NCI-H82 treated with DMSO at 0.1 percent for 48 hours (cell line): ENCODE results near the gene PRORP.
A peak's percentile ranks its signal among the peaks of the same experiment; 100 is the strongest.
"Not testable (repeated sequence)": the region's sequence is repeated elsewhere in the genome, so short reads cannot be mapped to it uniquely, and the experiment has no call there.

Experiments
- DNase-seq: peaks from one replicate; lab custom pipeline; 2025; ENCODE audit not compliant: unreplicated experiment; lab: John Stamatoyannopoulos, UW

The PRORP gene

GRCh38 chr14:35134329-35135123 is 12.2 kb downstream of the PRORP start:
- no peak for DNase-seq

GRCh38 chr14:35138585-35138984 is 16.2 kb downstream of the PRORP start:
- no peak for DNase-seq

GRCh38 chr14:35140718-35141581 is 18.6 kb downstream of the PRORP start:
- DNase-seq = no peak

GRCh38 chr14:35144029-35144428 is 21.7 kb downstream of the PRORP start:
- no peak for DNase-seq

- DNase-seq = no peak
Measured at GRCh38 chr14:35146711-35147149, 24.4 kb downstream of the PRORP start.

- DNase-seq = no peak
Measured at GRCh38 chr14:35147186-35147585, 24.8 kb downstream of the PRORP start.

GRCh38 chr14:35147711-35148110 is 25.4 kb downstream of the PRORP start:
- DNase-seq = no peak

GRCh38 chr14:35149239-35149638 is 26.9 kb downstream of the PRORP start:
- no peak for DNase-seq

GRCh38 chr14:35152531-35152930 is 30.2 kb downstream of the PRORP start:
- not testable (repeated sequence) for DNase-seq

GRCh38 chr14:35154016-35154415 is 31.7 kb downstream of the PRORP start:
- DNase-seq = no peak

GRCh38 chr14:35155962-35156361 is 33.6 kb downstream of the PRORP start:
- no peak for DNase-seq

GRCh38 chr14:35158491-35158890 is 36.1 kb downstream of the PRORP start:
- no peak for DNase-seq

GRCh38 chr14:35158951-35159653 is 36.8 kb downstream of the PRORP start:
- peak; percentile 24 for DNase-seq

GRCh38 chr14:35159742-35160409 is 37.5 kb downstream of the PRORP start:
- DNase-seq = no peak

GRCh38 chr14:35161231-35161630 is 38.9 kb downstream of the PRORP start:
- no peak for DNase-seq

- no peak for DNase-seq
Measured at GRCh38 chr14:35163384-35163783, 41.0 kb downstream of the PRORP start.

GRCh38 chr14:35164849-35165248 is 42.5 kb downstream of the PRORP start:
- no peak for DNase-seq

GRCh38 chr14:35167496-35167895 is 45.1 kb downstream of the PRORP start:
- DNase-seq = no peak
